Motor neuron (in vitro differentiated cells): ENCODE measurements around the gene PURB. TPM values are rescaled to one million over a fixed set of nuclear protein-coding genes. Genes with fewer than 3 reads are reported as not detected.
"Not testable (repeated sequence)": the region's sequence is repeated elsewhere in the genome, so short reads cannot be mapped to it uniquely, and the experiment has no call there.

Experiments used
- ATAC-seq, 8 experiments: fragments of 200-7000 bp; cut with Tn5 transposase; replicated peaks in 6 of 8; 2 replicates each; pipeline ENCODE4 v1.8.0; 2021; ENCODE audit warnings: mild to moderate bottlenecking in 8 of 8, moderate library complexity in 8 of 8
- H3K27ac ChIP-seq, 2 donors: fragments of 250-450 bp; sonication (Bioruptor Pico); 2 replicates each; pipeline ENCODE4 v1.9.0; 2021; ENCODE audit warnings: antibody characterized with exemption in 2 of 2, mild to moderate bottlenecking in 2 of 2, moderate library complexity in 1 of 2
- H3K4me1 ChIP-seq, 2 donors: fragments of 250-450 bp; sonication (Bioruptor Pico); replicated peaks in 1 of 2; 2 replicates each; pipeline ENCODE4 v1.6.1; 2021; ENCODE audit warnings: antibody characterized with exemption in 2 of 2, mild to moderate bottlenecking in 2 of 2, moderate library complexity in 1 of 2
- H3K4me3 ChIP-seq, 5 donors: fragments of 250-450 bp; sonication (Bioruptor Pico); 2 replicates each; pipeline ENCODE4 v1.9.0; 2021; ENCODE audit warnings: antibody characterized with exemption in 5 of 5, mild to moderate bottlenecking in 5 of 5, moderate library complexity in 4 of 5
- WGBS, 10 experiments: fragments of 450-650 bp; shearing (Covaris generic); methylation state at CpG; one replicate each; pipeline ENCODE4 v1.0.0; 2022; 5-methylcytosine and 5-hydroxymethylcytosine counted together
- in situ Hi-C, 9 experiments: fragments of 400-800 bp; cut with MboI; loops; one replicate each; pipeline ENCODE4 v1.15.0; 2021; ENCODE audit warnings: low sequenced_read_pairs in 9 of 9, low pct_unique_long_range_greater_than_20kb in 2 of 9; ENCODE audit not compliant: unreplicated experiment in 9 of 9
- total RNA-seq, 8 experiments: library from RNA; unstranded; fragments of 300-600 nt; gene quantifications; 2 replicates each; pipeline versions ENCODE4 v1.2.3 to v1.2.4, GENCODE V29; 2022

The PURB gene
- total RNA-seq, 8 experiments from 2014 or later: 9.0 to 41.3 (median 13.7) TPM

DNA sequence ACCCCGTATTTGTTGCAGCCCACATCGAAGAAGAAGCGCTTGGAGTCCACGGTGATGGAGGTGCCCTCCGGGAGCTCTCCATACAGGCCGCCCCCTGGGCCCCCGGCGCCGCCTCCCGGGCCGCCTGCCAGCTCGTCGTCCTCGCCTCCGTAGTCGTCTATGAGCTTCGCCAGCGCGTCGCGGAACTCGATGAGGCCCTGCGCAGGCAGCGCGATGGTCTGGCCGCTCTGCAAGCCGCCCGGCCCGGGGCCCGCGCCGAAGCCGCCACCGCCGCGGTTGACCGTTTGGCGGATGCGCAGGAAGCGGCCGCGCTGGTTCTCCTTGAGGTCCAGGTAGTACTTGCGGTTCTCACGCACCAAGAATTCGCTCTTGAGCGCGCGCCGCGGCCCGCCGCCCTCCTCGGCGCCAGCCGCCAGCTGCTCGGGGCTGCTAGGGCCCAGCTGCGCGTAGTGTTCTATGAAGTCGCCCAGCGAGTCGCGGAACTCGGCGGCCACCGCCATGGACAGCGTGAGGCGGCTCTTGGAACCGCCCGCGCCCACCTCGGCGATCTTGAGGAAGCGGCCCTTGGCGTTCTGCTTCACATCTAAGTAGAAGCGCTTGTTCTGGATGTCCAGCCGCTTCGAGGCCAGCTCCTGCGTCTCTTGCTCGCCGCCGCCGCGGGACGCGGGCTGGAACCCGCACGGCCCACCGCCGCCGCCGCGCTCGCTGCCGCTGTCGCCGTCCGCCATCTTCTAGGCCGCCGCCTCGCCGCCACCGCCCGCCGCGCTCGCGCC lies 523 bp downstream of the PURB start:
- in situ Hi-C loops: no loop called here
- WGBS, 10 experiments: 0 to 2% (median 0%) methylated on average over 2 to 27 of the region's 107 CpGs; no CpG with 5 or more reads in 6 of the 10 experiments
- ATAC-seq: peak; percentile 12 to 38 (median 20)

DNA sequence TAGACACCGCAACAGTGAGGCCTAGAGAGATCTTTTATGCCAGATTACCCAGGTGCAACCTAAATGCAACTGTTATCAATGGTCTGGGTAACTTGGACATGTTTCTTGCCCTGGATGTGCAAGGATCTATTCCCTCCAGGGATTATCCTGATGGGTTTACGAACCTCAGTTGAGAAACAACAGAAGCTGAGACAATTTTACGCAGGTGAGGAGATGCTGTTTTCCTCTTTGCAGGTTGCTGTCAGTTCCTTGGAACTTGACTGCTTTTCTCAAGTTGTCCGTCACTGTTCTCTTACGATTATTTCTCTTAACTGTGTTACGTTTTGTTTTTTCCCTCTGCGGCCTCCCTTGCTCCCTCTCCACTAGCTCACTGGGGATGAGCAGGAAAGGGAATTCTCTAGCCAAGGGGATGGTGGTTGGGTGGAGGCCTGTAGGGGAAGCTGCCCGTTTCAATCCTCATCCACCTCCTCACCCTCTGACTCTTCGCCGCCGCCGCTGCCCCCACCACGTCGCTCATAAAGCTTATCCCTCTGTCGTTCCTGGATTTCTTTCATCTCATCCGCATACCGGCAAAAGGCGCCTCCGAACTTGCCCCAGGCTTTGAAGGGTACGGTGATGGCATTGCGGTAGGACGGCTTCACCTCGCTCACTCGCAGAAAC lies 1.2 kb downstream of the PURB start:
- Histone ChIP-seq H3K4me1 (peaks cover 17 to 27% of the 10 kb centered on the region in 2 donors), H3K4me3 (peak overlapping the region; percentile 61 to 91 (median 81)), H3K27ac (peak overlapping the region; percentile 97 to 98)
- in situ Hi-C loops: no loop called here
- no peak for ATAC-seq
- 13 to 86% (median 30%) methylated on average over 2 to 20 of the region's 24 CpGs; no CpG with 5 or more reads in 1 of the 10 experiments for WGBS, 10 experiments

More for the DNA sequence above, 523 bp downstream of the PURB start:
- H3K4me3 ChIP-seq: peak overlapping the region; percentile 61 to 91 (median 81)
- peak overlapping the region; percentile 97 to 98 for H3K27ac ChIP-seq
- peaks cover 16 to 27% of the 10 kb centered on the region in 2 donors for H3K4me1 ChIP-seq

DNA sequence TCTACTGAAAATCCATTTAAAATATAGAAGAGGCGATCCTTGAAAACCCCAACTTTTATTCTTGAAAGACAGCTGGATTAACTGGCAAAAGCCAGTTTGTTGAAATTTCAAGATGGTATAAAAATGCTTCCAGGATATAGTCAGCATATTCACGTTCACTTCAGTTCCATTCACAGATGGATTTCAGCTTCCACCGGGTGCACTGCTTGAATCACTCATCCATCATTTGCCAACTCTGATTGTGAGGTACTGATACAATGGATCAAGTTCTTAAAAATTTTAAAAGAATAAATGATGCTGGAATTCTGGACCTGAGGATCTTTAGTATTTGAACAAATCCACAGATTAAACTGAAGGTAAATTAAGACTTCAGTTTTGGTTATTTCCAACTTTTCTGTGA lies 2.4 kb downstream of the PURB start:
- ATAC-seq: no peak
- WGBS, 10 experiments: 8 to 69% (median 42%) methylated on average over 2 to 3 of the region's 3 CpGs; no CpG with 5 or more reads in 1 of the 10 experiments
- H3K27ac ChIP-seq: no peak overlapping the region
- in situ Hi-C loops: no loop called here
- H3K4me3 ChIP-seq: peak overlapping the region; percentile 61 to 91 (median 81)
- peaks cover 17 to 27% of the 10 kb centered on the region in 2 donors for H3K4me1 ChIP-seq

DNA sequence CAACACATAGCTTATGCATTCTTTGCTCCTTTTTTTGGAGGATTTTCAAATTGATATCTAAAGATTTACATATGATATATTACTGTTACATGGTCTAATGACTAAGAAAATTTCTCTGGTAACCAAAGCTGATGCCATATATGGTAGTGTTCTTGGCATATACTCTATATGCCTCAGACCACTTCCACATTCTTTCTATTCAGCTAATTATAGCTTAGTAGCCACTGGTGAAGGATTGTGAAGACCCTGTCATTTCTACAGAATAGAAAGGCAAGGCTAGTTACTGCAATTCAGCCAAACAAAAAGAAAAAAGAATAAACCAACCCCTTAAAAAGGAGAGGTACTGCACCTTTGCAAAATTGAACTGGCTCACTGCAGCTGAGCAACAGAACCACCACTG lies 3.7 kb downstream of the PURB start:
- H3K4me1 ChIP-seq: peaks cover 17 to 27% of the 10 kb centered on the region in 2 donors
- H3K4me3 ChIP-seq: peak overlapping the region; percentile 61 to 91 (median 81)

DNA sequence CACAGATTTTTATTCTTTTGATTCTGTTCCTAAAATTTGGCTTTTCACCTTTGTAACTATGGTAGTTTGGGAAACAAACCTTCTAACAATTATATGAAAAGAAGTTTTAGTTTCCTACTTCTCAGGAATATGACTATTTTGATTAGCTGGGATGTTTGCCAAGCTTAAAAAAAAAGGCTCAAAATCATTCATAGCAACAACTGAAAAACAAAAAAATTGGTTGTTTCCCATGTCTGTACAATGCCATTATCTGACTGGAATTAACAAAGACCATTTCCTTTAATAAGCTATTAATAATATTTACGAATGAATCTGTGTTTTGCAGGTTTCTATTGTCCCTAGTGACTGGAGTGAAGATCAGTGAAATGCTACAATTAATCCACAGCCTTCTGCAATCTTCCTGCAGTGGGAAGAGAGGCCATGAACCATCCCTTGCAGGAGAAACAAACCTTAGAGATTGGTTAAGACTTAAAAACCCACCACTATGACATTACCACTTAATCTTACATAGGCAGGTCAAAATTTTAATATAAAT lies 4.2 kb downstream of the PURB start:
- ATAC-seq: no peak
- WGBS, 10 experiments: 20 to 83% (median 50%) methylated on average over 1 of the region's 1 CpG; no CpG with 5 or more reads in 3 of the 10 experiments
- peaks cover 15 to 22% of the 10 kb centered on the region in 2 donors for H3K4me1 ChIP-seq
- H3K4me3 ChIP-seq: peak overlapping the region; percentile 61 to 91 (median 81)
- in situ Hi-C loops: no loop called here
- H3K27ac ChIP-seq: peak overlapping the region in 1 of 2 donors; percentile 79

More for the DNA sequence above, 3.7 kb downstream of the PURB start:
- in situ Hi-C loops: no loop called here
- peak in 1 of 8 experiments; percentile 29 for ATAC-seq
- H3K27ac ChIP-seq: peak overlapping the region in 1 of 2 donors; percentile 79

DNA sequence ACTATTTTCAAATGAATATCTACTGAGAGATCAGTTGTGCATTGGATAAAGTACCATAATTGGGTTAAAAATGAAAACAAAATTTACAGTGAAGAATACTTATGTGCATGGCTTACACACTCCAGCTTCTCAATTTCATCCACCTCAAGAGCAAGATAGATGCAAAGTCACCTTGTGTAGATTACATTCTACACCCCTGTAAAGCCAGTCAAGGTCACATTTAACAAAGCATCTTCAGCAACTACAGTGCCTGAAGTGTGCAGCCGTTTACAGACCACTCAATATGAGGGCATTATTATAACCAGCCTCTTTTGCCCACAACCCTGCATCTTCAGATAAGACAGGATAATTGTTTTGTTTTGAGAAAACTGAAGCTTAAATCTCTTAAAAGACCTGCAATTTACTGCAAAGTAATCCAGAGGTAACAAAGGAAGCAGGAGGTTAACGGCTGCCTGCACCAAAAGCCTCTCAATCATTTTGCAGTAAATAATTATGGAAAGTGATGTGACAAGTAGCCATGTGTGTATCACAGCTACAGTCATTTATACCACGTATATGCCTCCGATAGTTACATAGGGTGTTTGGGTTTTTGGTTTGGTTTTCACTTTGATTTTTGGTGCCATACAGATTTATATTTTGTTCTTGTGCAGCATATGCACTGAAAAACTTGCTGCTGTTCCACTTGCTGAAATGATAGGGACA lies 4.9 kb downstream of the PURB start:
- WGBS, 10 experiments: 0 to 70% (median 46%) methylated on average over 1 to 4 of the region's 4 CpGs
- H3K4me3 ChIP-seq: peak overlapping the region; percentile 61 to 91 (median 81)
- H3K27ac ChIP-seq: no peak overlapping the region
- in situ Hi-C loops: no loop called here
- ATAC-seq: no peak
- H3K4me1 ChIP-seq: peaks cover 15 to 20% of the 10 kb centered on the region in 2 donors

DNA sequence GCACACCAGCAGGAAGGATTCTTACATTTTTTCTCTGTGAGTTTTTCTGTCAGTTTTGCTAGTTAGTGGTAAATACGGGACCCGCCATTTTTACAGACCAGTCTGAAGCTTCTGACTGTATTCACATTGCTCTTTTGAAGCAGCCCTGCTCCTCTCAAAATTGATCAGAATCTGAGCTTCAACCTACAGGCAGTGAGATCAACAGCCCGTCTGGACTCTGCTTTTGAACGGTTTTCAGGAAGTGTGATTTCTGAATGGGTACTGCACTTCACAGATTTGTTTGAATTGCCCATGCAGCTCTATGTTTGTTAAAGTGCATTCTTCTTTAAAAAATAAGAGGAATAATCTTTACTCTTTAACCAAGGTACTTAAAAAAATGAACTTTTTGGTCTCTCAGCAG lies 8.9 kb downstream of the PURB start:
- ATAC-seq: no peak
- Histone ChIP-seq H3K27ac (no peak overlapping the region), H3K4me1 (peaks cover 4% of the 10 kb centered on the region in 2 donors), H3K4me3 (no peak overlapping the region)
- 50 to 100% (median 85%) methylated on average over 1 to 4 of the region's 4 CpGs; no CpG with 5 or more reads in 2 of the 10 experiments for WGBS, 10 experiments
- in situ Hi-C loops: no loop called here

DNA sequence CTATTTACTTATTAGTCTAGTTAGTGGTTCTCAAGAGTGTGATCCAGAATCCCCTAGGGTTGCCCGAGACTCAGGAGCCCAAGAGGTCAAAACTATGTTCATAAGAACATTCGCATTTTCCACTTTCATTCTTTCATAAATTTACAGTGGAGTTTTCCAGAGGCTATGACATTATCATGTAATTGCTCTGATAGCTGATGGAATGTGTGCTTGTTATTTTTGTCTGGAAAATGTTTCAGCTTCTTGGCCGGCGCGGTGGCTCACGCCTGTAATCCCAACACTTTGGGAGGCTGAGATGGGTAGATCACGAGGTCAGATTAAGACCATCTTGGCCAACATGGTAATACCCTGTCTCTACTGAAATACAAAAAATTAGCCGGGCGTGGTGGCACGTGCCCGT lies 10.1 kb downstream of the PURB start:
- peak in 1 of 8 experiments; percentile 68 for ATAC-seq
- Histone ChIP-seq H3K4me3 (no peak overlapping the region), H3K4me1 (peaks cover 0 to 4% of the 10 kb centered on the region in 2 donors), H3K27ac (no peak overlapping the region)
- WGBS, 10 experiments: 61 to 100% (median 95%) methylated on average over 2 to 11 of the region's 11 CpGs; no CpG with 5 or more reads in 2 of the 10 experiments
- in situ Hi-C loops: no loop called here

DNA sequence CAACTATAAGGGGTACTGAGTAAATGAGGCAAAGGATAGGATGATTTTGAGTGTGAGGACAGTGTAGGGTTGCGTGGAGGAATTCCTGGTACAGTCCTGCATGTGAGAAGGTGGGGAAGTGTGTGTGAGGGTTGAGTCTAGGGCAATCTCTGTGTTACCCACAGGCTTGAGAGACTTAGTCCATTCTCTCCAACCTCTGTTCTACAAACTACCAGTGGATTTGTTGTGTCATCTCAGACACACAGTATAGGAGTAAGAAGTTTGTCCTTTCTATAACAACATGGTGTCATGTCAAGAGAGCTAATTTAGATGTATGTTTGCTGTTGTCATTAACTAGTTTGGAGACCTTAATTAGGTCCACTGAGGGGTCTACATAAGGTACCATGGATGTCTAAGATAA lies 12.5 kb downstream of the PURB start:
- H3K27ac ChIP-seq: no peak overlapping the region
- in situ Hi-C loops: loop anchor here in 5 of 9 experiments (25.0 kb wide), 2 partner anchors 240 to 265 kb away; partner anchors contain the start of gene TBRG4 (in 1 of the 5)
- 33 to 100% (median 100%) methylated on average over 1 of the region's 1 CpG; no CpG with 5 or more reads in 4 of the 10 experiments for WGBS, 10 experiments
- no peaks in the 10 kb centered on the region for H3K4me1 ChIP-seq
- no peak overlapping the region for H3K4me3 ChIP-seq
- ATAC-seq: no peak

DNA sequence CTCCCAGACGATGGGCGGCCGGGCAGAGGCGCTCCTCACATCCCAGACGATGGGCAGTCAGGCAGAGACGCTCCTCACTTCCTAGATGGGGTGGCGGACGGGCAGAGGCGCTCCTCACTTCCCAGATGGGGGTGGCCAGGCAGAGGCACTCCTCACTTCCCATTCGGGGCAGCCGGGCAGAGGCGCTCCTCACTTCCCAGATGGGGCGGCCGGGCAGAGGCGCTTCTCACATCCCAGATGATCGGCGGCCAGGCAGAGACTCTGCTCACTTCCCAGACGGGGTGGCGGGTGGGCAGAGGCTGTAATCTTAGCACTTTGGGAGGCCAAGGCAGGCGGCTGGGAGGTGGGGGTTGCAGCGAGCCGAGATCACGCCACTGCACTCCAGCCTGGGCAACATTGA lies 13.4 kb downstream of the PURB start:
- in situ Hi-C loops: loop anchor here in 5 of 9 experiments (25.0 kb wide), 2 partner anchors 240 to 265 kb away; partner anchors contain the start of gene TBRG4 (in 1 of the 5)

DNA sequence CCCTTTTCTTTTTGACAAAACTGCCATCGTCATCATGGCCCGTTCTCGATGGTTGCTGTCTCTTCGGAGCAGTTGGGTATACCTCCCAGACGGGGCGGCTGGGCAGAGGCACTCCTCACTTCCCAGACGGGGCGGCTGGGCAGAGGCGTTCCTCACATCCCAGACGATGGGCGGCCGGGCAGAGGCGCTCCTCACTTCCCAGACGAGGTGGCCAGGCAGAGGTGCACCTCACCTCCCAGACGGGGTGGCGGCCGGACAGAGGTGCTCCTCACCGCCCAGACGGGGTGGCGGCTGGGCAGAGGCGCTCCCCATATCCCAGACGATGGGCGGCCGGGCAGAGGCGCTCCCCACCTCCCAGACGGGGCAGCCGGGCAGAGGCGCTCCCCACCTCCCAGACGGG lies 14.6 kb downstream of the PURB start:
- H3K4me1 ChIP-seq: not testable (repeated sequence)
- 30 to 100% (median 78%) methylated on average over 2 to 4 of the region's 29 CpGs; no CpG with 5 or more reads in 6 of the 10 experiments for WGBS, 10 experiments
- in situ Hi-C loops: loop anchor here in 5 of 9 experiments (25.0 kb wide), 2 partner anchors 242 to 267 kb away; partner anchors contain the start of gene TBRG4 (in 1 of the 5)

More for the DNA sequence above, 13.4 kb downstream of the PURB start:
- WGBS, 10 experiments: no CpG with 5 or more reads among the region's 23 CpGs
- not testable (repeated sequence) for H3K27ac ChIP-seq, H3K4me3 ChIP-seq, ATAC-seq, H3K4me1 ChIP-seq

DNA sequence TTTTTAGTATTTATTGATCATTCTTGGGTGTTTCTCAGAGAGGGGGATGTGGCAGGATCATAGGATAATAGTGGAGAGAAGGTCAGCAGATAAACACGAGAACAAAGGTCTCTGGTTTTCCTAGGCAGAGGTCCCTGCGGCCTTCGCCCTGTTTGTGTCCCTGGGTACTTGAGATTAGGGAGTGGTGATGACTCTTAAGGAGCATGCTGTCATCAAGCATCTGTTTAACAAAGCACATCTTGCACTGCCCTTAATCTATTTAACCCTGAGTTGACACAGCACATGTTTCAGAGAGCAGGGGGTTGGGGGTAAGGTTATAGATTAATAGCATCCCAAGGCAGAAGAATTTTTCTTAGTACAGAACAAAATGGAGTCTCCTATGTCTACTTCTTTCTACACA lies 15.0 kb downstream of the PURB start:
- not testable (repeated sequence) for ATAC-seq, H3K27ac ChIP-seq, H3K4me3 ChIP-seq, H3K4me1 ChIP-seq
- in situ Hi-C loops: loop anchor here in 5 of 9 experiments (25.0 kb wide), 2 partner anchors 242 to 267 kb away; partner anchors contain the start of gene TBRG4 (in 1 of the 5)
- WGBS, 10 experiments: 74 to 100% (median 79%) methylated on average over 1 to 3 of the region's 3 CpGs; no CpG with 5 or more reads in 6 of the 10 experiments

More for the DNA sequence above, 14.6 kb downstream of the PURB start:
- not testable (repeated sequence) for ATAC-seq, H3K4me3 ChIP-seq, H3K27ac ChIP-seq
